Esophagus muscularis mucosa (tissue), 4 donors: ENCODE data around the gene NPAS3. TPM values are rescaled to one million over a fixed set of nuclear protein-coding genes. Genes with fewer than 3 reads are reported as not detected.

ENCODE experiments used
- DNase-seq: peaks from one replicate; pipeline ENCODE4 v3.0.0-alpha.2; 2017; ENCODE audit errors: extremely low spot score
- H3K27ac ChIP-seq, 4 donors: fragments of 200-600 bp; sonication (generic); replicated peaks in 1 of 4; 1 replicate in 3 of 4; 2 replicates in 1 of 4; pipeline ENCODE4 v1.5.1; 2016 to 2019; ENCODE audit warnings: mild to moderate bottlenecking in 1 of 4
- H3K27me3 ChIP-seq, 4 donors: fragments of 200-600 bp; sonication (generic); one replicate each; pipeline versions ENCODE4 v1.5.1 to v1.6.0; 2016 to 2019
- H3K36me3 ChIP-seq, 4 donors: fragments of 200-600 bp; sonication (generic); one replicate each; pipeline ENCODE4 v1.5.1; 2016 to 2019
- H3K4me1 ChIP-seq, 4 donors: fragments of 200-600 bp; sonication (generic); one replicate each; pipeline ENCODE4 v1.5.1; 2016 to 2019
- H3K4me3 ChIP-seq, 4 donors: fragments of 200-600 bp; sonication (generic); 1 replicate in 2 of 4; 2 replicates in 2 of 4; pipeline ENCODE4 v1.5.1; 2016 to 2019; ENCODE audit warnings: mild to moderate bottlenecking in 4 of 4, moderate library complexity in 1 of 4
- H3K9me3 ChIP-seq, 4 donors: fragments of 200-600 bp; sonication (generic); 1 replicate in 3 of 4; 2 replicates in 1 of 4; pipeline ENCODE4 v1.5.1; 2016 to 2019
- CTCF ChIP-seq, 3 experiments: fragments of 200-600 bp in 2 of 3; fragments of 450-650 bp in 1 of 3; sonication (generic) in 2 of 3; IDR thresholded peaks; one replicate each; pipeline ENCODE4 v1.5.1; 2017 to 2019; ENCODE audit warnings: antibody characterized with exemption in 3 of 3, mild to moderate bottlenecking in 2 of 3, moderate library complexity in 1 of 3
- EP300 ChIP-seq: sonication (generic); formaldehyde crosslinking; IDR thresholded peaks from one replicate; pipeline ENCODE4 v1.6.1; 2017; ENCODE audit warnings: antibody characterized with exemption
- POLR2A ChIP-seq: fragments of 450-650 bp; IDR thresholded peaks from one replicate; pipeline ENCODE4 v1.6.1; 2017; ENCODE audit warnings: antibody characterized with exemption, moderate library complexity, mild to moderate bottlenecking, low read depth
- POLR2AphosphoS5 ChIP-seq, 2 donors: sonication (generic); formaldehyde crosslinking; IDR thresholded peaks; one replicate each; pipeline ENCODE4 v1.6.1; 2017; ENCODE audit warnings: antibody characterized with exemption in 2 of 2
- WGBS: methylation state at CpG from one replicate; pipeline ENCODE4 v1.1.5; 2018; 5-methylcytosine and 5-hydroxymethylcytosine counted together
- intact Hi-C: fragments of 100-400 bp; cut with DNase I; formaldehyde crosslinking; loops from one replicate; pipeline ENCODE4 v1.15.1; 2023
- total RNA-seq, 4 donors: library from RNA; depleted of rRNA; stranded (reverse); fragments of >200 nt; gene quantifications; one replicate each; pipeline versions ENCODE4 v1.1.0 to v1.2.1, GENCODE V29; 2016

Gene NPAS3
- total RNA-seq, 4 donors from 2014 or later: 3.3 to 7.3 (median 5.8) TPM

GRCh38 chr14:33026850-33027430 is 88.3 kb downstream of the NPAS3 start:
- H3K27ac ChIP-seq: peak overlapping the region in 1 of 4 donors; percentile 3
- no peaks in the 10 kb centered on the region for H3K36me3 ChIP-seq
- DNase-seq: no peak
- H3K4me1 ChIP-seq: peaks cover 0 to 13% (median 11%) of the 10 kb centered on the region in 4 donors
- H3K4me3 ChIP-seq: no peak overlapping the region
- TF ChIP-seq CTCF (IDR thresholded peaks at IDR 0.05) (no peak), EP300 (no peak), POLR2AphosphoS5 (IDR thresholded peaks at IDR 0.05) (no peak), POLR2A (no peak)
- 43% methylated on average over 5 of the region's 5 CpGs for WGBS
- H3K27me3 ChIP-seq: no peaks in the 10 kb centered on the region
- intact Hi-C loops: no loop called here
- no peaks in the 10 kb centered on the region for H3K9me3 ChIP-seq

GRCh38 chr14:33029511-33029910 is 90.8 kb downstream of the NPAS3 start:
- intact Hi-C loops: no loop called here
- no peak for DNase-seq
- peaks cover 0 to 13% (median 11%) of the 10 kb centered on the region in 4 donors for H3K4me1 ChIP-seq

GRCh38 chr14:33030386-33030785 is 91.7 kb downstream of the NPAS3 start:
- WGBS: 76% methylated on average over 4 of the region's 4 CpGs

More at GRCh38 chr14:33029511-33029910, 90.8 kb downstream of the NPAS3 start:
- no peaks in the 10 kb centered on the region for H3K9me3 ChIP-seq
- H3K27me3 ChIP-seq: no peaks in the 10 kb centered on the region
- H3K27ac ChIP-seq: no peak overlapping the region
- no peak overlapping the region for H3K4me3 ChIP-seq
- no peak for TF ChIP-seq CTCF (IDR thresholded peaks at IDR 0.05)
- no peak for TF ChIP-seq EP300
- TF ChIP-seq POLR2AphosphoS5 (IDR thresholded peaks at IDR 0.05): no peak
- no peak for TF ChIP-seq POLR2A
- H3K36me3 ChIP-seq: no peaks in the 10 kb centered on the region

GRCh38 chr14:33035416-33036194 is 96.9 kb downstream of the NPAS3 start:
- no peak for TF ChIP-seq CTCF (IDR thresholded peaks at IDR 0.05)
- no peak for TF ChIP-seq EP300
- no peak for TF ChIP-seq POLR2A
- no peak for TF ChIP-seq POLR2AphosphoS5 (IDR thresholded peaks at IDR 0.05)
- no peak for DNase-seq
- intact Hi-C loops: no loop called here
- H3K4me3 ChIP-seq: no peak overlapping the region
- H3K36me3 ChIP-seq: no peaks in the 10 kb centered on the region
- H3K27me3 ChIP-seq: no peaks in the 10 kb centered on the region
- no peak overlapping the region for H3K27ac ChIP-seq
- no peaks in the 10 kb centered on the region for H3K9me3 ChIP-seq
- WGBS: 84% methylated on average over 5 of the region's 5 CpGs
- H3K4me1 ChIP-seq: peaks cover 0 to 7% (median 0%) of the 10 kb centered on the region in 4 donors

More at GRCh38 chr14:33030386-33030785, 91.7 kb downstream of the NPAS3 start:
- no peak for DNase-seq
- Histone ChIP-seq H3K36me3 (no peaks in the 10 kb centered on the region), H3K9me3 (no peaks in the 10 kb centered on the region), H3K27me3 (no peaks in the 10 kb centered on the region), H3K4me1 (peaks cover 0 to 13% (median 11%) of the 10 kb centered on the region in 4 donors), H3K27ac (no peak overlapping the region), H3K4me3 (no peak overlapping the region)
- no peak for TF ChIP-seq POLR2AphosphoS5 (IDR thresholded peaks at IDR 0.05)
- TF ChIP-seq POLR2A: no peak
- no peak for TF ChIP-seq EP300
- no peak for TF ChIP-seq CTCF (IDR thresholded peaks at IDR 0.05)
- intact Hi-C loops: no loop called here
